A549 treated with AZD2906 at 1 μM for 4 hours (cell line): ENCODE results near the gene OR51G2. TPM values are rescaled to one million over a fixed set of nuclear protein-coding genes. Genes with fewer than 3 reads are reported as not detected.

Experiments
- total RNA-seq: library from RNA; stranded (reverse); fragments of 200-300 nt; extraction: Qiagen RNA extraction; gene quantifications from 5 replicates; pipeline ENCODE4 v1.2.3, GENCODE V29; 2022

The OR51G2 gene, protein sequence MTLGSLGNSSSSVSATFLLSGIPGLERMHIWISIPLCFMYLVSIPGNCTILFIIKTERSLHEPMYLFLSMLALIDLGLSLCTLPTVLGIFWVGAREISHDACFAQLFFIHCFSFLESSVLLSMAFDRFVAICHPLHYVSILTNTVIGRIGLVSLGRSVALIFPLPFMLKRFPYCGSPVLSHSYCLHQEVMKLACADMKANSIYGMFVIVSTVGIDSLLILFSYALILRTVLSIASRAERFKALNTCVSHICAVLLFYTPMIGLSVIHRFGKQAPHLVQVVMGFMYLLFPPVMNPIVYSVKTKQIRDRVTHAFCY
- not detected in 5 replicates for total RNA-seq

DNA sequence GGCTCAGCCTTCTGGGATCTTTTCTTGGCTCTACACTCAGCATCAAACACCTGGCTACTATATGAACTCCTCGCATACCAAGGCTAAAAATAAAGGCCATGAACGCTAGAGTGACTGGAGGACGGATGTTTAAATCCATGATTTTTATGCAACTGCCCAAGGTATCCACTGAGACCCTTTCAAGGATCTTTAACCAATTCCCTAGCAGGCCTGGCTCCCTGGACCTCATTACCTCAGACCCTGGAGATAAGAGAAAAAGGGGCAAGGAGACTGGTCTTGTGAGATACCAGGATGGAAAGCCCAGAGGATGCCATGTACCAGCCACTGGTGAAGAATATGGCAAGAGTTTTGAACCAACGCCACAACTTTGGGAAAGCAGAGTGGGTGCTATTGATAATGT lies at the start of gene OR51G2:
TSS of gene OR51G2 (minus strand) at position 101 of the 400 bp plus-strand sequence. CDS start 3,687 bp downstream, outside the sequence.

DNA sequence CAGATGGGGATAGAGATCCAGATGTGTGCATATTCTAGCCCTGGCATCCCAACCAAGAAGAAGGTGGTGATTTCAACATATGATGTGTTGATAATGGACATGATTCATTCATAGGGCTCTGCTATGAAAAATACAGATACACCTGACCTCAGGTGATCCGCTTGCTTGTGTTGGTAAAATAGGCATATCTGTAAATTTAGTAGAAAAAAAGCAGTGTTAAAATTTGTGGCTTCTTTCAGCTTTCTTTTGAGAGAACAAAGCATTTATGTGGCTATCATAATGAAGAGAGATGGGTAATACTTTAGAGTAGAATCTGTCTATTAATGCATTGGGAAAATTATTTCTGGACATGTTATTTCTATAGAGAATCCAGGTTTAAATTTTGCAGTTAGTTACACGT lies 36.5 kb upstream of the OR51G2 start, which contains the start of gene OR51A2:
TSS of gene OR51A2 (minus strand) at position 101 of the 400 bp plus-strand sequence. CDS start at position 101, 0 bp downstream.

DNA sequence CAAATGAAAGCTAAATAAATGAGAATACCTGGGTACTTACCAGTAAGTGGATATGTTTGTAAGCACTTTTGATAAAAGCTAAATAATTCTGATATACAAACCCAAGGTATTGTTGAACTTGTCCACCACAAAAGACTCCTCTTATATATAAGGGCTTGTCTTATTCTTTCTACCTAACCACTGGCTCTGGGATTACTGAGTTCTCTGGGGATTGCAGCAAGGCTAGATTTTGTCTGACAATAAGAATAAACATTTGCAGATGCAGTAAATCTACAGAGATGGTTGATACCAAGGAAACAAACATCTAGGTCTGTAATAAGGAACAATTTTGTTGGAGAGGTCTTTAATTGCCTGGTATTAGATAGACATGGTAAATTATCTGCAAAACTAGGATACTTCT lies 28.4 kb upstream of the OR51G2 start, which contains the start of gene OR51A4:
TSS of gene OR51A4 (minus strand) at position 101 of the 400 bp plus-strand sequence. CDS start 505 bp downstream, outside the sequence.

DNA sequence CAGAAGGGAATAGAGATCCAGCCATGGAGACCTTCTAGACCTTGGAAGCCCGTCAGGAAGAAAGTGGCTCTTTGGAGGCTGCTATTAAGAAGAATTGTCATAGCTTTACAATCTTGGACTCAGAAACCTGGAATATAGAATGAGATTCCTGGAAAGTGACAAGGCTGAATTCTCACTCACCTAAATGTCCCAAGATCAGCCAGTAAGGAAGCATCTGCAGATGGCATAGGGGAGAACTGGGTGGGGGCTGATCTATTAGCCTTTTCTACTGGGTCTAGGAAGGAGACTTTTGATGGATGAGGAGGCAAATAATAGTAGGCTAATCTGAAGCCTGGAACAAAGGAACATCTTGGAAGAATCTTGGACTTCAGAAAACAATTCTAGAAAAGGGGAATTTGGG lies 5.1 kb upstream of the OR51G2 start, which contains the start of gene OR51G1:
TSS of gene OR51G1 (minus strand) at position 101 of the 400 bp plus-strand sequence. CDS start at position 101, 0 bp downstream.

DNA sequence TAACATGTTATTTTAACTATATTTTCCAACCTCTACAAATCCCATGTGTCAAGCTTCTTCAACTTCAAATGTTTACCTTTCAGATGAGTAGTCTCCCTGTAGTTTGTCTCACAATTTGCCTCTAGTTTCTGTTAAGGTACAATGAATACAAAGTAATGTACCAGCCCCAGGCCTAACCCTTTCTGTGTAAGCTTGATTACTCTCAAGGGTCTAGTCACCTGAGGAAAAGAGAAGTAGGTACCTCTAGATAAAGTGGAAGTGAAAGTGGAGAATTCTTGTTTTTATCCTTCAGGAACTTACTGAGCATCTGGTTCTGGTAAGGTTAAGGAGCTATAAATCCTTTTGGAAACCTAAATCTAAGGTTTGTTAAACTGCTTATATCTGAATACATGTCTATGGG lies 15.7 kb downstream of the OR51G2 start, which contains the start of gene OR51A7:
TSS of gene OR51A7 (plus strand) at position 300 of the 400 bp plus-strand sequence. CDS start 3,587 bp downstream, outside the sequence.

DNA sequence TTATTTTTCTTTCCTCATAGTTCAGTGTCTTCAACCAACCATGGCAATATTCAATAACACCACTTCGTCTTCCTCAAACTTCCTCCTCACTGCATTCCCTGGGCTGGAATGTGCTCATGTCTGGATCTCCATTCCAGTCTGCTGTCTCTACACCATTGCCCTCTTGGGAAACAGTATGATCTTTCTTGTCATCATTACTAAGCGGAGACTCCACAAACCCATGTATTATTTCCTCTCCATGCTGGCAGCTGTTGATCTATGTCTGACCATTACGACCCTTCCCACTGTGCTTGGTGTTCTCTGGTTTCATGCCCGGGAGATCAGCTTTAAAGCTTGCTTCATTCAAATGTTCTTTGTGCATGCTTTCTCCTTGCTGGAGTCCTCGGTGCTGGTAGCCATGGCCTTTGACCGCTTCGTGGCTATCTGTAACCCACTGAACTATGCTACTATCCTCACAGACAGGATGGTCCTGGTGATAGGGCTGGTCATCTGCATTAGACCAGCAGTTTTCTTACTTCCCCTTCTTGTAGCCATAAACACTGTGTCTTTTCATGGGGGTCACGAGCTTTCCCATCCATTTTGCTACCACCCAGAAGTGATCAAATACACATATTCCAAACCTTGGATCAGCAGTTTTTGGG lies 37.2 kb downstream of the OR51G2 start, which contains the start of gene OR51T1:
TSS of gene OR51T1 (plus strand) at position 41 of the 641 bp plus-strand sequence. CDS start at position 41, 0 bp downstream.

Other genes with a start within 250 kb of the OR51G2 start
- gene OR51E2, start 221.5 kb downstream of the OR51G2 start, total RNA-seq: not detected in 5 replicates
- not detected in 5 replicates for gene MMP26, start 214.6 kb downstream of the OR51G2 start, total RNA-seq
- not detected in 5 replicates for gene OR51F1, start 149.4 kb downstream of the OR51G2 start, total RNA-seq
- not detected in 5 replicates for gene OR52R1, start 115.0 kb downstream of the OR51G2 start, total RNA-seq
- gene OR51F2, start 98.0 kb downstream of the OR51G2 start, total RNA-seq: not detected in 5 replicates
- gene OR51S1, start 70.1 kb downstream of the OR51G2 start, total RNA-seq: not detected in 5 replicates
- gene OR51T1, start 37.5 kb downstream of the OR51G2 start, total RNA-seq: not detected in 5 replicates
- gene OR51A7, start 15.6 kb downstream of the OR51G2 start, total RNA-seq: not detected in 5 replicates
- not detected in 5 replicates for gene OR51G1, start 5.0 kb upstream of the OR51G2 start, total RNA-seq
- not detected in 5 replicates for gene OR51A4, start 28.3 kb upstream of the OR51G2 start, total RNA-seq
- not detected in 5 replicates for gene OR51A2, start 36.4 kb upstream of the OR51G2 start, total RNA-seq
- gene OR51L1, start 75.5 kb upstream of the OR51G2 start, total RNA-seq: not detected in 5 replicates
- gene OR52J3, start 127.2 kb upstream of the OR51G2 start, total RNA-seq: not detected in 5 replicates
- not detected in 5 replicates for gene OR52E2, start 140.3 kb upstream of the OR51G2 start, total RNA-seq
- not detected in 5 replicates for gene OR52E1, start 150.2 kb upstream of the OR51G2 start, total RNA-seq
- not detected in 5 replicates for gene OR52A5, start 219.0 kb upstream of the OR51G2 start, total RNA-seq
- gene OR52A1, start 235.4 kb upstream of the OR51G2 start, total RNA-seq: not detected in 5 replicates